HEK293 (cell line): ENCODE measurements around the gene GPBAR1.

Source experiments
- CTCF ChIP-seq: fragments of 450-650 bp; formaldehyde crosslinking; IDR thresholded peaks from 2 replicates; pipeline ENCODE4 v1.5.1; 2016; ENCODE audit warnings: missing biosample characterization, missing genetic modification characterization
- IKZF3 ChIP-seq: fragments of 450-650 bp; IDR thresholded peaks from 2 replicates; pipeline ENCODE4 v1.5.0; 2018; ENCODE audit warnings: missing biosample characterization, mild to moderate bottlenecking, missing genetic modification characterization, moderate library complexity
- SCRT2 ChIP-seq: fragments of 450-650 bp; formaldehyde crosslinking; IDR thresholded peaks from 2 replicates; pipeline ENCODE4 v1.5.1; 2016; ENCODE audit warnings: missing biosample characterization, missing genetic modification characterization
- WT1 ChIP-seq: fragments of 450-650 bp; formaldehyde crosslinking; IDR thresholded peaks from 2 replicates; pipeline ENCODE4 v1.5.1; 2016; ENCODE audit warnings: missing biosample characterization, missing genetic modification characterization
- ZBTB48 ChIP-seq: fragments of 450-650 bp; formaldehyde crosslinking; IDR thresholded peaks from 2 replicates; pipeline ENCODE4 v1.5.1; 2016; ENCODE audit warnings: missing biosample characterization, missing genetic modification characterization
- ZNF214 ChIP-seq: fragments of 450-650 bp; formaldehyde crosslinking; IDR thresholded peaks from 2 replicates; pipeline ENCODE4 v1.5.1; 2017; ENCODE audit warnings: missing biosample characterization, mild to moderate bottlenecking, missing genetic modification characterization, borderline replicate concordance
- ZNF292 ChIP-seq: fragments of 450-650 bp; formaldehyde crosslinking; IDR thresholded peaks from 2 replicates; pipeline ENCODE4 v1.5.1; 2016; ENCODE audit warnings: low read depth, missing biosample characterization, missing genetic modification characterization, borderline replicate concordance
- ZNF791 ChIP-seq: fragments of 450-650 bp; formaldehyde crosslinking; IDR thresholded peaks from 2 replicates; pipeline ENCODE4 v1.5.1; 2016; ENCODE audit warnings: missing biosample characterization, missing genetic modification characterization
- TF ChIP-seq, protein P1 (sequence below): fragments of 450-650 bp; formaldehyde crosslinking; IDR thresholded peaks from 2 replicates; pipeline ENCODE4 v1.5.1; 2016; ENCODE audit warnings: missing biosample characterization, missing genetic modification characterization

DNA sequence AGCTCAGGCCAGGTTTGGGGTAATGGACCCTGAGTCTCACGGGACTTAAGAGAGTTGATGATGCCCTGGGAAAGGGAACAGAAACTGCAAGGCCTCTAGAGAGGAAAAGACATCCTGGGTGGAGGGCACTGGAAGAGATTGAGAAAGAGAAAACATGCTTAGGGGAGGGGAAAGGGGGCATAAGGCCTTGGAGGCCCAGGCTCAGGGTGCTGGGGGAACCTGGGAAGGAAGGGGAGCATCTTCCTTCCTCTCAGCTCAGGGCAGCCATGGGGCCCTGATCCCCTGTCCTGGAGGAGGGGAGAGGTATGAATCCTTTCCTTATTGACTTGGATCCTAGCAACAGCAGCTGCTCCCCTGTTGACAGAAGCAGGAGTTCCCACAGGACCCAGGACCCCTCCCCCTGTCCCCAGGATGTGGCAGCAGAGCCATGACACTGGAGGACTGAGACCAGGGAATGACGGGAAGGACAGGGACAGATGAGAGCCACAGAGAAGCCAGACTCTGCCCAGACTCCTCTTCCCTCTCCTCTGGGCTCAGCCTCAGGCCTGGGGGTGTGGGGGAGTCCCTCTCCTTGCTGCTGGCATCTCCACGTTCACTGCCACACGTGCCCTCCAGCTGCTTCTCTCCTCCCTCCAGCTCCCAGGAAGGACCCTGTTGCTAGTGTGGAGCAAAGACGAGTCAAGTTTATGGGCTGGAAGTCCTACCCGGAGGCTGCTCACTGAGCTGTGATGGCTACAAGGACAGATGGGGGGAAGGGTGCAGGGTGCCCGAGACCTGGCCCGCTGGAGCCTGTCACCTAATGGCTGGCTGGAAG is 815 bp downstream of the GPBAR1 start:
- TF ChIP-seq CTCF, result no peak
- TF ChIP-seq, protein P1, sequence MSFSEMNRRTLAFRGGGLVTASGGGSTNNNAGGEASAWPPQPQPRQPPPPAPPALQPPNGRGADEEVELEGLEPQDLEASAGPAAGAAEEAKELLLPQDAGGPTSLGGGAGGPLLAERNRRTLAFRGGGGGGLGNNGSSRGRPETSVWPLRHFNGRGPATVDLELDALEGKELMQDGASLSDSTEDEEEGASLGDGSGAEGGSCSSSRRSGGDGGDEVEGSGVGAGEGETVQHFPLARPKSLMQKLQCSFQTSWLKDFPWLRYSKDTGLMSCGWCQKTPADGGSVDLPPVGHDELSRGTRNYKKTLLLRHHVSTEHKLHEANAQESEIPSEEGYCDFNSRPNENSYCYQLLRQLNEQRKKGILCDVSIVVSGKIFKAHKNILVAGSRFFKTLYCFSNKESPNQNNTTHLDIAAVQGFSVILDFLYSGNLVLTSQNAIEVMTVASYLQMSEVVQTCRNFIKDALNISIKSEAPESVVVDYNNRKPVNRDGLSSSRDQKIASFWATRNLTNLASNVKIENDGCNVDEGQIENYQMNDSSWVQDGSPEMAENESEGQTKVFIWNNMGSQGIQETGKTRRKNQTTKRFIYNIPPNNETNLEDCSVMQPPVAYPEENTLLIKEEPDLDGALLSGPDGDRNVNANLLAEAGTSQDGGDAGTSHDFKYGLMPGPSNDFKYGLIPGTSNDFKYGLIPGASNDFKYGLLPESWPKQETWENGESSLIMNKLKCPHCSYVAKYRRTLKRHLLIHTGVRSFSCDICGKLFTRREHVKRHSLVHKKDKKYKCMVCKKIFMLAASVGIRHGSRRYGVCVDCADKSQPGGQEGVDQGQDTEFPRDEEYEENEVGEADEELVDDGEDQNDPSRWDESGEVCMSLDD (tag by site-specific recombination), result no peak
- TF ChIP-seq ZNF214 (tag by site-specific recombination), result no peak
- TF ChIP-seq ZBTB48 (tag by site-specific recombination), result no peak
- no peak for TF ChIP-seq ZNF292 (tag by site-specific recombination)
- TF ChIP-seq SCRT2 (tag by site-specific recombination), result peak; percentile 12; the same call in 1 of the 2 replicates
- TF ChIP-seq ZNF791 (tag by site-specific recombination), result no peak
- TF ChIP-seq WT1 (tag by site-specific recombination), result no peak
- TF ChIP-seq IKZF3, result no peak
